ENCODE measurements around the gene JAML. TPM values are rescaled to one million over a fixed set of nuclear protein-coding genes. Genes with fewer than 3 reads are reported as not detected.

Gene JAML
- total and polyA plus RNA-seq, 2 experiments from 2014 or later: 0.56 to 1.0 TPM

DNA sequence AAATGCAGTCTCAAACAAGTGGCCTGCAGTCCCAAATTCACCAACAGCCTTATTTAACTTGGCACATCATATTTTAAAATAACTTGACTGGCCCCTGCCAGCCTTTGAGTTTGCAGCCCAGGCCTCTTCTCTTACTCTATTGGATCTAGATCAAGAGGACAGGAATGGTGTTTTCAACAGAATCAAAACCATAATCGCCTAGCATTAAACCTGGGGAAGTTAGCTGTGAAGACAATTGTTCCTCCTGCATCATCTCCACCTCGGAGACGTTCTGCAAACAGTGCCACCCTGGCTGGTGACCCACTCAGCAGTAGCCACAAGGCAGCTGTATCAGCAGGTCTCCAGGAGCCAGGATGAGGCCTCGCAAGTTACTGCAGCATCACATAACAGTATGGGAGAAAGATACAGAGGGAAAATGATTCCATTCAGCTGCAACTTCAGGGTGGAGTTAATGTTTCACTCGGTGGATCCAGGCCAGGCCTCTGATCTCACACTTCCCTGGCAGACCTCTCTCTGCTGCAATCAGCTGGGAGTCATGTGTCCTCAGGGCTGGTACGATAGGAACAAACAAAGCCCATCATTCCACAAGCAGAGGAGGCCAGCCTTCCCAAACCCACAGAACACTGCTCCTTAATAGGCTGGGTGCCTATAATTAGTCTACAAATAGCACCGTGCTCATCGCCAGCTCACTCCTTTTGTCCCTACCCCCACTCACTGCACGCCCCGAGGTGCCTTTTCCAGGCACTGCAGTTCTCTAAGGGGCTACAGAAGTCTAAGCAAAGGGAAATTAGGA, 29.8 kb downstream of the JAML start (continued):
- TF ChIP-seq, protein P1, sequence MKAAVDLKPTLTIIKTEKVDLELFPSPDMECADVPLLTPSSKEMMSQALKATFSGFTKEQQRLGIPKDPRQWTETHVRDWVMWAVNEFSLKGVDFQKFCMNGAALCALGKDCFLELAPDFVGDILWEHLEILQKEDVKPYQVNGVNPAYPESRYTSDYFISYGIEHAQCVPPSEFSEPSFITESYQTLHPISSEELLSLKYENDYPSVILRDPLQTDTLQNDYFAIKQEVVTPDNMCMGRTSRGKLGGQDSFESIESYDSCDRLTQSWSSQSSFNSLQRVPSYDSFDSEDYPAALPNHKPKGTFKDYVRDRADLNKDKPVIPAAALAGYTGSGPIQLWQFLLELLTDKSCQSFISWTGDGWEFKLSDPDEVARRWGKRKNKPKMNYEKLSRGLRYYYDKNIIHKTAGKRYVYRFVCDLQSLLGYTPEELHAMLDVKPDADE (IDR thresholded peaks at IDR 0.05): no peak

DNA sequence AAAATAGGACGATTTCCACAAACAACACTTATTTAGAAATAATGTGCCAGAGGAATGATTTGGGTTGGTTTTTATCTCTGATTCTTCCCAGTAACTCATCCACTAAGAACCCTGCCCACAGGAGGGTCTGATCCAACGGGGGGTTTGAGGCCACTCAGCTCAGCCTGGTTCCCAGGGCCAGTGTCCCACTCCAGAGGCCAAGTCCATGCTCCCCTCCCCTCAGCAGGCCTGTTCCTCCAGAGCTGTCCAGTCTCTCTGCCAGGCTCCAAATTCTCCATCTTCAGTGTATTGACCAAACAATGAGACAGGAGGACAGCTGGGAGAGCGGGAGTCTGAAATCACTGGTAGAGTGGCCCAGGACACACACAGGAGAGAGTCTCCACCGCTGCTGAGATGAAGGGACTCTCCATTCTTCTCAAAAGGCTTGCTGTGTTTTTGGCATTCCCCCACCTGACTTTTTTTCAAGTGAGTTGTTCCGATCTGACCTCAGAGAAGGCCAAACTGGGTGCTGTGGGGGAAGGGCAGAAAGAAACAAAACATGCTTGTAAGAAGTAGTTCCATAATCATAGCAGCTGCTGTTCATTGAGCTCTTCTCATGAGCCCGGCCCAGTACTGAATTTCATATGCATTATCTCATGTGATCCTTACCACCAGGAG, 30.8 kb downstream of the JAML start:
- H3K79me2 ChIP-seq (replicated peaks; ENCODE audit: insufficient read depth): no peaks in the 10 kb centered on the region
- peak overlapping the region; percentile 28; the same call in 1 of the 2 replicates for H2AFZ ChIP-seq
- no peaks in the 10 kb centered on the region for H3F3A ChIP-seq (replicated peaks; ENCODE audit: low read depth)
- peaks cover 4% of the 10 kb centered on the region; the same call in 2 of the 3 replicates for H3K36me3 Mint-ChIP-seq (ENCODE audit: low read depth)
- no peaks in the 10 kb centered on the region for H3K27me3 ChIP-seq (ENCODE audit: insufficient read depth)
- peaks cover 8% of the 10 kb centered on the region; the same call in 1 of the 2 replicates for H3K9me2 ChIP-seq (ENCODE audit: insufficient read depth)
- no peak for ATAC-seq
- no peaks in the 10 kb centered on the region for H4K20me1 ChIP-seq (replicated peaks; ENCODE audit: insufficient read depth)
- no peak overlapping the region for H3K27ac ChIP-seq (ENCODE audit: low read depth)
- H3K27ac Mint-ChIP-seq: no peak overlapping the region
- peaks cover 2% of the 10 kb centered on the region for H3K27me3 Mint-ChIP-seq (ENCODE audit: insufficient read depth, low read depth, poor library complexity)
- H3K4me3 Mint-ChIP-seq: no peak overlapping the region
- peaks cover 22% of the 10 kb centered on the region for H3K9me3 Mint-ChIP-seq
- no peak overlapping the region; the same call in 1 of the 2 replicates for H3K4me2 ChIP-seq
- peaks cover 38% of the 10 kb centered on the region for H3K4me1 Mint-ChIP-seq
- DNase-seq (ENCODE audit: low spot score): no peak
- H3K4me3 ChIP-seq: no peak overlapping the region
- H3K4me1 ChIP-seq (ENCODE audit: insufficient read depth): peaks cover 16% of the 10 kb centered on the region
- H3K36me3 ChIP-seq (ENCODE audit: insufficient read depth): no peaks in the 10 kb centered on the region
- TF ChIP-seq EZH2phosphoT487 (IDR thresholded peaks at IDR 0.05; ENCODE audit: unreplicated experiment) (no peak), NANOG (IDR thresholded peaks at IDR 0.05; ENCODE audit: borderline replicate concordance) (no peak), POLR2AphosphoS5 (IDR thresholded peaks at IDR 0.05; ENCODE audit: low read depth) (no peak), JUNB (IDR thresholded peaks at IDR 0.05; ENCODE audit: unreplicated experiment) (no peak), STAT1 (IDR thresholded peaks at IDR 0.05; ENCODE audit: unreplicated experiment) (no peak), ZNF331 (CRISPR knock-in tag; IDR thresholded peaks at IDR 0.05; ENCODE audit: low read depth) (no peak), EZH2 (IDR thresholded peaks at IDR 0.05; ENCODE audit: low read depth, unreplicated experiment) (no peak)
- TF ChIP-seq, protein P2, sequence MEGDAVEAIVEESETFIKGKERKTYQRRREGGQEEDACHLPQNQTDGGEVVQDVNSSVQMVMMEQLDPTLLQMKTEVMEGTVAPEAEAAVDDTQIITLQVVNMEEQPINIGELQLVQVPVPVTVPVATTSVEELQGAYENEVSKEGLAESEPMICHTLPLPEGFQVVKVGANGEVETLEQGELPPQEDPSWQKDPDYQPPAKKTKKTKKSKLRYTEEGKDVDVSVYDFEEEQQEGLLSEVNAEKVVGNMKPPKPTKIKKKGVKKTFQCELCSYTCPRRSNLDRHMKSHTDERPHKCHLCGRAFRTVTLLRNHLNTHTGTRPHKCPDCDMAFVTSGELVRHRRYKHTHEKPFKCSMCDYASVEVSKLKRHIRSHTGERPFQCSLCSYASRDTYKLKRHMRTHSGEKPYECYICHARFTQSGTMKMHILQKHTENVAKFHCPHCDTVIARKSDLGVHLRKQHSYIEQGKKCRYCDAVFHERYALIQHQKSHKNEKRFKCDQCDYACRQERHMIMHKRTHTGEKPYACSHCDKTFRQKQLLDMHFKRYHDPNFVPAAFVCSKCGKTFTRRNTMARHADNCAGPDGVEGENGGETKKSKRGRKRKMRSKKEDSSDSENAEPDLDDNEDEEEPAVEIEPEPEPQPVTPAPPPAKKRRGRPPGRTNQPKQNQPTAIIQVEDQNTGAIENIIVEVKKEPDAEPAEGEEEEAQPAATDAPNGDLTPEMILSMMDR (conservative IDR thresholded peaks at IDR 0.05; ENCODE audit: low read depth in 2 of 2): no peak
- TF ChIP-seq, protein P3, sequence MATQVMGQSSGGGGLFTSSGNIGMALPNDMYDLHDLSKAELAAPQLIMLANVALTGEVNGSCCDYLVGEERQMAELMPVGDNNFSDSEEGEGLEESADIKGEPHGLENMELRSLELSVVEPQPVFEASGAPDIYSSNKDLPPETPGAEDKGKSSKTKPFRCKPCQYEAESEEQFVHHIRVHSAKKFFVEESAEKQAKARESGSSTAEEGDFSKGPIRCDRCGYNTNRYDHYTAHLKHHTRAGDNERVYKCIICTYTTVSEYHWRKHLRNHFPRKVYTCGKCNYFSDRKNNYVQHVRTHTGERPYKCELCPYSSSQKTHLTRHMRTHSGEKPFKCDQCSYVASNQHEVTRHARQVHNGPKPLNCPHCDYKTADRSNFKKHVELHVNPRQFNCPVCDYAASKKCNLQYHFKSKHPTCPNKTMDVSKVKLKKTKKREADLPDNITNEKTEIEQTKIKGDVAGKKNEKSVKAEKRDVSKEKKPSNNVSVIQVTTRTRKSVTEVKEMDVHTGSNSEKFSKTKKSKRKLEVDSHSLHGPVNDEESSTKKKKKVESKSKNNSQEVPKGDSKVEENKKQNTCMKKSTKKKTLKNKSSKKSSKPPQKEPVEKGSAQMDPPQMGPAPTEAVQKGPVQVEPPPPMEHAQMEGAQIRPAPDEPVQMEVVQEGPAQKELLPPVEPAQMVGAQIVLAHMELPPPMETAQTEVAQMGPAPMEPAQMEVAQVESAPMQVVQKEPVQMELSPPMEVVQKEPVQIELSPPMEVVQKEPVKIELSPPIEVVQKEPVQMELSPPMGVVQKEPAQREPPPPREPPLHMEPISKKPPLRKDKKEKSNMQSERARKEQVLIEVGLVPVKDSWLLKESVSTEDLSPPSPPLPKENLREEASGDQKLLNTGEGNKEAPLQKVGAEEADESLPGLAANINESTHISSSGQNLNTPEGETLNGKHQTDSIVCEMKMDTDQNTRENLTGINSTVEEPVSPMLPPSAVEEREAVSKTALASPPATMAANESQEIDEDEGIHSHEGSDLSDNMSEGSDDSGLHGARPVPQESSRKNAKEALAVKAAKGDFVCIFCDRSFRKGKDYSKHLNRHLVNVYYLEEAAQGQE (IDR thresholded peaks at IDR 0.05; ENCODE audit: unreplicated experiment): no peak
- TF ChIP-seq, protein P1 (IDR thresholded peaks at IDR 0.05): no peak
